NT2/D1 (cell line): ENCODE results near the gene POU2AF1.

Experiments used
- DNase-seq: peaks from one replicate; pipeline ENCODE4 v3.0.0-alpha.2; 2011; ENCODE audit warnings: low read depth, low spot score
- H3K27me3 ChIP-seq: 2 replicates; pipeline ENCODE4 v1.6.0; 2011; ENCODE audit warnings: mild to moderate bottlenecking; ENCODE audit not compliant: insufficient read length, insufficient read depth
- H3K36me3 ChIP-seq: 2 replicates; pipeline ENCODE4 v1.6.1; 2011; ENCODE audit warnings: mild to moderate bottlenecking, low read length, mixed read lengths; ENCODE audit not compliant: insufficient read depth, insufficient read length
- H3K4me1 ChIP-seq: 2 replicates; pipeline ENCODE4 v1.5.1; 2011; ENCODE audit not compliant: insufficient read depth, insufficient read length
- H3K4me3 ChIP-seq: 2 replicates; pipeline ENCODE4 v1.5.1; 2011; ENCODE audit warnings: low read depth; ENCODE audit not compliant: insufficient read length
- H3K9ac ChIP-seq: 2 replicates; pipeline ENCODE4 v1.6.0; 2011; ENCODE audit warnings: low read depth; ENCODE audit not compliant: insufficient read length
- H3K9me3 ChIP-seq: 2 replicates; pipeline ENCODE4 v1.5.1; 2011; ENCODE audit warnings: mild to moderate bottlenecking, low read length; ENCODE audit not compliant: insufficient read depth
- SUZ12 ChIP-seq: IDR thresholded peaks from 2 replicates; pipeline ENCODE4 v1.6.1; 2011; ENCODE audit not compliant: insufficient read length, insufficient read depth; ENCODE audit errors: extremely low read depth
- YY1 ChIP-seq: IDR thresholded peaks from 2 replicates; pipeline ENCODE4 v1.6.1; 2011; ENCODE audit not compliant: insufficient read length, insufficient read depth
- ZNF274 ChIP-seq: IDR thresholded peaks from 2 replicates; pipeline ENCODE4 v1.6.1; 2011; ENCODE audit warnings: mild to moderate bottlenecking, low read depth, low read length

The POU2AF1 gene

GRCh38 chr11:111303461-111303860 is 75.6 kb downstream of the POU2AF1 start:
- H3K36me3 ChIP-seq = no peaks in the 10 kb centered on the region
- H3K27me3 ChIP-seq = peaks cover 22% of the 10 kb centered on the region
- TF ChIP-seq SUZ12 (no peak), ZNF274 (no peak), YY1 (no peak)
- H3K9me3 ChIP-seq = no peaks in the 10 kb centered on the region
- no peak overlapping the region for H3K4me3 ChIP-seq
- H3K9ac ChIP-seq = no peak overlapping the region
- no peak for DNase-seq
- no peaks in the 10 kb centered on the region for H3K4me1 ChIP-seq

GRCh38 chr11:111302298-111302697 is 76.8 kb downstream of the POU2AF1 start:
- DNase-seq = no peak
- H3K9ac ChIP-seq = no peak overlapping the region
- H3K9me3 ChIP-seq = no peaks in the 10 kb centered on the region
- no peak overlapping the region for H3K4me3 ChIP-seq
- no peaks in the 10 kb centered on the region for H3K36me3 ChIP-seq
- H3K4me1 ChIP-seq = no peaks in the 10 kb centered on the region
- TF ChIP-seq ZNF274 (no peak), SUZ12 (no peak), YY1 (no peak)
- peaks cover 32% of the 10 kb centered on the region for H3K27me3 ChIP-seq
